ENCODE data around the gene UBB.

Gene UBB

DNA sequence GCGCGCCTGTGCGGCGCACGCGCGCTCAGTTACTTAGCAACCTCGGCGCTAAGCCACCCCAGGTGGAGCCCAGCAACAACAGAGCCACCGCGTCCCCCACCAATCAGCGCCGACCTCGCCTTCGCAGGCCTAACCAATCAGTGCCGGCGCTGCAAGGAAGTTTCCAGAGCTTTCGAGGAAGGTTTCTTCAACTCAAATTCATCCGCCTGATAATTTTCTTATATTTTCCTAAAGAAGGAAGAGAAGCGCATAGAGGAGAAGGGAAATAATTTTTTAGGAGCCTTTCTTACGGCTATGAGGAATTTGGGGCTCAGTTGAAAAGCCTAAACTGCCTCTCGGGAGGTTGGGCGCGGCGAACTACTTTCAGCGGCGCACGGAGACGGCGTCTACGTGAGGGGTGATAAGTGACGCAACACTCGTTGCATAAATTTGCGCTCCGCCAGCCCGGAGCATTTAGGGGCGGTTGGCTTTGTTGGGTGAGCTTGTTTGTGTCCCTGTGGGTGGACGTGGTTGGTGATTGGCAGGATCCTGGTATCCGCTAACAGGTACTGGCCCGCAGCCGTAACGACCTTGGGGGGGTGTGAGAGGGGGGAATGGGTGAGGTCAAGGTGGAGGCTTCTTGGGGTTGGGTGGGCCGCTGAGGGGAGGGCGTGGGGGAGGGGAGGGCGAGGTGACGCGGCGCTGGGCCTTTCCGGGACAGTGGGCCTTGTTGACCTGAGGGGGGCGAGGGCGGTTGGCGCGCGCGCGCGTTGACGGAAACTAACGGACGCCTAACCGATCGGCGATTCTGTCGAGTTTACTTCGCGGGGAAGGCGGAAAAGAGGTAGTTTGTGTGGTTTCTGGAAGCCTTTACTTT lies at the start of gene UBB:
Gene UBB, plus strand, starts transcription at position 452 of the 856 bp plus-strand sequence. CDS start 817 bp downstream, outside the sequence.
- peak; percentile 93 for DNase-seq

DNA sequence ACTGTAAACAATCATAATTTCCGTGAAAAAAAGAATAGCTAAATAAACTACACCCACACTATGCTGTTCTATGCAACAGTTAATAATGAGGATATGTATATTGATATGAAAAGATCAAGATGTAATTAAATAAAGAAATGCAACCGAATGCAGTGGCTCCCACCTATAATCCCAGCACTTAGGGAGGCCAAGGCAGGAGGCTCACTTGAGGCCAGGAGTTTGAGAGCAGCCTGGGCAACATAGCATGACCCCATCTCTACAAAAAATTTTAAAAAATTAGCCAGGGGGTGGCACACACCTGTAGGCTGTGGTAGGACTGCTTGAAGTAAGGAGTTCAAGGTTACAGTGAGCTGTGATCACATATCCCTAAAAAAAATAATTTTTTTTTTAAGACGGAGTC lies 42.5 kb upstream of the UBB start:
- DNase-seq = no peak

DNA sequence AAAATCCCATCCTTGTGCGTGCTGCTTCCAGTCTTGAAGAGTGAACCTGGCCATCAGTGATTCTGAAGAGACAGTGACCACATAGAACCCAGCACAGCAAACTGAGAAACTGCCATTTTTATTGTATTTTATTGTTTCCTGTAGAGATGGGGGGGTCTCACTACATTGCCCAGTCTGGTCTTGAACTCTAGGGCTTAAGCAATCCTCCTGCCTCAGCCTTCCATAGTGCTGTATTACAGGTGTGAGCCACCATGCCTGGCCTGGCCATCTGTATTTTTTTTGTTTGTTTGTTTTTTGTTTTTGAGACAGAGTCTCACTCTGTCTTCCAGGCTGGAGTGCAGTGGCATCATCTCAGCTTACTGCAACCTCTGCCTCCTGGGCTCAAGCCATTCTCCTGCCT lies 41.5 kb upstream of the UBB start:
- DNase-seq = no peak

DNA sequence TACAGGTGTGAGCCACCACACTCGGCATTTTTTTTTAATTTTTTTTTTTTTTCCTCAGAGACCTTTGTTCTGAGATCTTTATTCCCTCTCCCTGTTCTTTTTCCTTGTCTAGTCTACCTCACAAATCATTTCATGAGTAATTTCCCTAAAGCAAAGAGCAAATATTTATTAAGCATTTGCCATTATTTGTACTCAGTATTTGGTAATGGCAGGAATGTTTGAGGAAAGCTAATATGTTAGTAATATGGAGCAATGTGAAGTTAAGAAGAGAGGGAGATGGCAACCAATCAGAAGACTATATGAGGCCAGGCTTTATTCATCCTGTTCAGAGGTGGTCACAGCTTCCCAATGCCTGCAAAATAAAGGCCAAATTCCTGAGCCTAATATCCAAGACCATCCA lies 40.9 kb upstream of the UBB start:
- DNase-seq = no peak

DNA sequence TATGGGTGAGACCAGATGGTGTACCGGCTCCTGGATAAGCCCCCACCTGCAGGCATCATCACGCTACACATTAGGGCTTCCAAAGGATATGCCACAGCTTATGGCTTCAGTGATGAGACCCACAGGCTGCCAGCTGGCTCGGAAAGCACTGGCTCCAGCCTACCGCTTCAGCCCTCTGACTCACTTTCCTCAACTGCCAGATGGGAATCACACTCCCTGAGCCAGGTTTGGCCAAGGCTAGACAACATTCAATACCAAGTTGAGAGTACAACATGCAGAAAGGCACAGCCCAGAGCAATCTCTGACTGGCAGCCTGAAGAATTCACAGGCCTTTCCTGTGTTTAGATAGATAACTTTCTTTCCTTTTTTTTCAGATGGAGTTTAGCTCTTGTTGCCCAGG lies 37.9 kb upstream of the UBB start:
- DNase-seq = no peak

DNA sequence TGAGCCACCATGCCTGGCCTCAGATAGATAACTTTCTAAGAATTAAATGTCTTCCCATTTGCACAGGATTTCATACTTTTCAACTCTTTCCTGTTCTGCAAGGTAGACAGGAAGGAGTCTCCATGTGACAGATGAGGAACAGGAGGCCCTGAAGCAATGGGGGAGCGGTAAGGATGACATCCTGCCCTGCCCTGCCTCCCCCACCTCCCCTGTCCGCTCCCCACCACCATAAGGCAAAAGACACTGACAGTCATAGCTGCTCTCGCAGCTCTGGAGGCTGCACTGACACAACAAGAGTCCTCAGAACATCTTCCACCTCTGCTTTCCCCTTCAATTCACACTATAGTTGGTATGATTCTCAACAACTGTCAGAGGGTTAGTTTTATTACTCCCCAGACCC lies 37.3 kb upstream of the UBB start:
- DNase-seq = no peak

DNA sequence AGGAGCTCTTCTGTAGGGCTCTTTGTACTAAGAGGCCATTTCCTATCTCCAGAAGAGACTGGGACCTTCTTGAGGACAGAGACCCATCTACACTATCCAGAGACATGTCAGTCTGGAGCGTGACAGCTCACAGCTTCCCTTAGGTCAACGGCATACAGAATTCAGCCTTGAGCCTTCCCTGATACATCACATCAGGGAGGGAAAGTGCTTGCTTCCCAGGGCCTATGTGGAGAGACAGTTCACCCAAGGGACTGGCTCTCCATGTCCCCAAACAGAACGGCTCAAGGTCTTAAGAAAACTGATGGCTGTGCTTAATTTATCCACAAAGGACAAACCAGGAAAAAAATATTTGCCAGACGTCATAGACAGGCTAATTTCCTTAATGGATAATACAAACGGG lies 35.3 kb upstream of the UBB start:
- DNase-seq = no peak

DNA sequence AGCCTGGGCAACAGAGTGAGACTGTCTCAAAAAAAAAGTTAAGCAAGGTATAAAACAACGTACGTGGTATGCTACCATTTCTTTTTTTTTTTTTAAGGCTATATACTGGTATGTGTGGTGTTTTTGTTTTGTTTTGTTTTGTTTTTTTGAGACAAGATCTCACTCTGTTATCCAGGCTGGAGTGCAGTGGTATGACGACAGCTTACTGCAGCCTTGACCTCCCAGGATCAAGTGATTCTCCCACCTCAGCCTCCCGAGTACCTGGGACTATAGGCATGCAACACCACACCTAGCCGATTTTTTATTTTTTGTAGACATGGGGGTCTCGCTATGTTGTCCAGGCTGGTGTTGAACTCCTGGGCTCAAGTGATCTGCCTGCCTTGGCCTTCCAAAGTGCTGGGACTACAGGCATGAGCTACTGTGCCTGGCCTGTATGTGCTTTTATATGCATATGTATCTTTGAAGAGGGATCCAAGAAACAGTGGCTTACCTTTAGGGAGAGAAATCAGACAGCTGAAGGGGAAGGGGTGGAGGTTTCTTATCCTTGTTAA lies 34.1 kb upstream of the UBB start:
- DNase-seq = no peak

DNA sequence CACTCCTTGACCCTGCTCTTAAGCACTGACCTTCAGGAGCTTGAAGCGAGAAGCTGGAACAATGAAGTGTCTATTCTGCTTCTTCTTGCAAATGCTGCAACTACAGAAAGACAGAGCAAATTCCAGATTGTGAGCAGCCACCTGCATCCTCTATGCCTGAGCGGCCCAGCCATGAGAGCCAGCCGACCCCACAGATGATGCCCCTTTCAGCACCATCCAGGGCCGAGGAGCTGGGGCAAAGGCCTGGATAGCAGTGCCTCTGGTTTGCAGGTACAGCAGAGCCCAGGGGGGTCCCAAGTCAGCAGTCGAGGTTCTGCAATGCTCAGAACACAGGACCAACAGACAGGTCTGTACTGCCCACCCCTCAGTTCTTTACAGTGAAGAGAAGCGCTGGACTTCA lies 32.3 kb upstream of the UBB start:
- no peak for DNase-seq

DNA sequence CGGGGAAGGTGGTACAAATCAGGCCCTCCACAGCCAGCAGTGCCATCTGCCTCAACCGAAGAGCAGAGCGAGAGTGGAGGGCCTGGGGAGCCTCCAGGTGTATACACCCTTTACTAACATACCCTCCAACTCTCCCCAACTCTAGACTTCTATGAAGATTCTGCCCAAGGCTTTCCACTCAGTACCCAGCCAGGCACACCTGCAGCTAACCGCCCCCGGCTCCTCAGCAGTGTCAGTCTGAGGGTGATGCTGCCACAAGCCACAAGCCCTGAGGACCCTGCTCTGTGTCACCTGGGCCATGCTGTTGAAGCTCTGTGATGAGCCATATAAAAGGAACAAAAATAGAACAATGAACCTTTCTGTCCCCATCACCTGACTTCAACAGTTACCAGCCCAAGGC lies 31.5 kb upstream of the UBB start:
- no peak for DNase-seq

DNA sequence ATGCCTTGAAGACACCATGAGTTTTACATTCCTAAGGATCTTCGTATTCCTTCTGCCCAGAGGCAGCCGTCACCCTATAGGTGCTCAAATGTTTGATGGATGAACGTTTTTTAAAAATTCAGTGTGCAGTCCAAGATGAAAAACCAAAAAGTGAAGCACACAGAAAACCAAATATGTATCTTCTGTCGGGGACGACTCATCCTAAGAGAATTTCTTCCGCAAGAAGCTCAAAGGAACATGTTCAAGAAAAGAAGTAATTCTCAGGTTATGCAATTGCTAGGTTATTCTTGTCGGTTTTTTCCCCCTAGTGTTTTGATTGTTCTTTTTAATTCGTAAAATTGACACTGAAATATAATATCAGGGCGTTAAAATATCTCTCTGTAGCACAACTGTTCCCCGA lies 29.1 kb upstream of the UBB start:
- DNase-seq = no peak

DNA sequence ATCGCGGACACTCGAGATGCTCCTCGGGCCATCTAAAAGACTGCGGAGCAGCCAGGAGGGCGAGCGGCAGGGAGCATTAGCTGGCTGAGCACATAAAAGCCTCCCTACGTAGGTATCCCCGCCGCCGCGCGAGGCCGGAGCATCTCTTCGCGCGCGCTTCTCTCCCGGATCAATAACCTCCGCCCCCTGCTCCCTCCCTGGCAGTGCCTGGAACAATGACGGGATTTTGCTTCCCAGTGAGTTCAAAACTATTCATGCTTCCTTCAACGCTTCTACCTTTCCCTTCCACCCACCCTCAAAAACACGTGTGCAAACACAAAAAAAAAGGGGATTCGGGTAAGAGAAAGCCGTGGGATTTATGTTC lies 28.6 kb upstream of the UBB start:
- peak; percentile 7 for DNase-seq

DNA sequence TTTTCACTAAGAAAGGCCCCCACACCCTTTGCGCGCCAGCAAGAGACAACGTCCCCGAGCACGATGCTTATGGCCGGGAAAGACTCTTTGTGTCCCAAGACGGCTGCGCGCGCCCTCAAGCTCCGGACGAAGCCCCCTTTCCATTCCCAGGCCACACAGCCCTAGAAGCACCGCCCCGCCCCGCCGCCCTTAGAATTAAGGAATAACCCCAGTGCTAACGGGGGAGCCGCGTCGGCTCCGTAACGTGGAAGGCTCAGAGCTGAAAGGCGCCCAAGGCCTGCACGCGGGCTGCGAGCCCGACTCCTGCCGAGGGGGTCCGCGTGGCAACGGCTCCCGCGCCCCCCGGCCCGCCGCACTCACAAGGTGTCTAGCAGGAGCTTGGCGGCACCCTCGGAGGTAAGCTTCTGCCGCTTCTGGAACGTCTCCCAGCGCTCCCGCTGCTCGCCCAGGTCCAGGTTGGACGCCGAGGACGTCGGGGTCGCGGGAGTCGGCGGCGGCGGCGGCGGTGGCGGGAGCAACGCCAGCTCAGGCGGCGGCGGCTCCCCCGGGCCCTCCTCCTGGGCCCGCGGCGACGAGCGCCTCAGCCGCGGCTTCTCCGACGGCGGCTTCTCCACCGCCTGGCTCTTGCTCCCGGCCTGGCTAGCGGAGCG lies 28.1 kb upstream of the UBB start:
- peak; percentile 28 for DNase-seq

DNA sequence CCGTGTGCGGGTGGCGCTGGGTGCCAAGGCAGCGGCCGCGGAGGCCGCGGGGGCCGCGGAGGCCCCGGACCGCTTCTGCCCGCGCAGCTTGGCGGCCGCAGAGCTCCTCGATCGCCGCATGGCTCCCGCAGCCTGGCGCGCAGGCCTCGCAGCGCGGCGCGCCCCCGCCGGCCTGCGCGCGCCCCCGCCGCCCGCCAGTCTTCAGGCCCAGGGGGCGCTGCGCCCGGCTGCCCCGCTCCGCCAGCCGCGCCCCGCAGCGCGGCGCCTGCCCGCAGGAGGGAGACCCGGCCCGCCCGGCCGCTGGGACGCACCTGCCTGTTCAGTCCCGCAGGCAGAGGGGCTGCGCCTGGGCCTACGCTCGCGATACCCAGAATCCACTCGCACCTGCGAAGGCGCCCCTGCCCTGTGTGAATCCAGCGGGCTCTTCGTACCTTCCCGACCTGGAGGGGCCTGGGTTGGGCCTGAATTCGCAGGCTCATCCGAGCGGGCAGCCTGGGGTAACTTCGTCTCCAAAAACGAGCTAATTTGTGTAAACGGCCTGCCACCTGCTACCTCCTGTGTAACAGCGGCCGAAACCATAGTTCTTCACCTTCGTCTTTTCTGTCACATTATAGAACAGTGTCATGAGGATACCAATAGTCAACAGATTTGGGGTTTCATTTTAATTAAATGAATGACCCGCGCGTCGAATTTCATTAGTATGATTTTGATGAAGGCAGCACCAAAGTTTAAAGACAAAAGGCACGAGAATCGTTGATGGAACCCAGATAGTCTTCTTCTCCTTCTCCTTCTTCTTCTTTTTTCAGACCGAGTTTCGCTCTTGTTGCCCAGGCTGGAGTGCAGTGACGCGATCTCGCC lies 27.3 kb upstream of the UBB start, which contains the start of gene CENPV:
Gene CENPV, minus strand, starts transcription at position 153 of the 858 bp plus-strand sequence. Its CDS starts 33 bp downstream, at position 120.
- peak; percentile 17 for DNase-seq

DNA sequence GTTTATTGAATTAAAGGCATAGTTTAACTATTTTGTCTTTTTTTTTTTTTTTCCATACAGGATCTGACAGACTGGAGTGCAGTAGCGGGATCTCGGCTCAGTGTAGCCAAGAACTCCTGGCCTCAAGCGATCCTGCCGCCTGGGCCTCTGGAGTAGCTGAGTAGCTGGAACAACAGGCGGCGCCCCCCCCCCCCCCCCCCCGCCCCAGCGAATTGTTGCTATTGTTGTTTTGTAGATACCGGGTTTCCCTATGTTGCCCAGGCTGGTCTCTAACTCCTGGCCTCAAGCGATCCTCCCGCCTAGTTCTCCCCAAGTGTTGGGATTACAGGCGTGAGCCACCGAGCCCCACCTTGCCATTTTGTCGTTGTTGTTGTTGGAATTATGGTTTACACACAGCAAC lies 26.3 kb upstream of the UBB start:
- DNase-seq = no peak

DNA sequence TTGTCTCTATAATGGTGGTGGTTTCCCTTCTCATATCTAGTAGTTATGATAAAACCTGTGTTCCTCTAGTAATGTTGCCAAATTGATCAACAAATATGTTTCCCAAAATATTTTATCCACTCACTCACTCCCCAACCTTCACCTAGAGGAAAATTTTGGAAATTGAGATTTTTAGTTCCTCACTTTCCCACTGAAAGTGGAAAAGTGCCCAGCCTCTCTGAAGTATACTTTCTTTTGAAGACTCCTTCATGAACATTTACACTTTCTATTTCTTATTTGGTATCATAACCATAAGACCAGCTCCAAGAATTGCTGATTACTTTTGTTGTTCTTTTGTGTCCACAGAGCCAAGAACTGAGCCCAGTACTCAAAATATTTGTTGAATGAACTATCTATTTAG lies 22.5 kb upstream of the UBB start:
- DNase-seq = no peak

DNA sequence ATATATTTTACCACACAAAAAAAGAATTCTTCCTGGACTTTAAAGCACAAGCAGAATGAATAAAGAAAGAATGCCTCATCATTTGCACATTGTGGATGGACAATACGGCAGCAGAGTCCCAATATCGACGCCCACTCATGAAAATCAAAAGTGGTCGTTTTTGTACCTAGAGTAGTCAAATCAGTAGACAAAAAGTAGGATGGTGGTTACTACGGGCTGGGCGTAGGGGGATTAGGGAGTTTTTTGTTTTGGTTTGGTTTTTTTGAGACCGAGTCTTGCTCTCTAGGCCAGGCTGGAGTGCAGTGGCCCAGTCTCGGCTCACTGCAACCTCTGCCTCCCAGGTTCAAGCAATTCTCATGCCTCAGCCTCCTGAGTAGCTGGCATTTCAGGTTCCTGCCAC lies 19.0 kb upstream of the UBB start:
- no peak for DNase-seq

DNA sequence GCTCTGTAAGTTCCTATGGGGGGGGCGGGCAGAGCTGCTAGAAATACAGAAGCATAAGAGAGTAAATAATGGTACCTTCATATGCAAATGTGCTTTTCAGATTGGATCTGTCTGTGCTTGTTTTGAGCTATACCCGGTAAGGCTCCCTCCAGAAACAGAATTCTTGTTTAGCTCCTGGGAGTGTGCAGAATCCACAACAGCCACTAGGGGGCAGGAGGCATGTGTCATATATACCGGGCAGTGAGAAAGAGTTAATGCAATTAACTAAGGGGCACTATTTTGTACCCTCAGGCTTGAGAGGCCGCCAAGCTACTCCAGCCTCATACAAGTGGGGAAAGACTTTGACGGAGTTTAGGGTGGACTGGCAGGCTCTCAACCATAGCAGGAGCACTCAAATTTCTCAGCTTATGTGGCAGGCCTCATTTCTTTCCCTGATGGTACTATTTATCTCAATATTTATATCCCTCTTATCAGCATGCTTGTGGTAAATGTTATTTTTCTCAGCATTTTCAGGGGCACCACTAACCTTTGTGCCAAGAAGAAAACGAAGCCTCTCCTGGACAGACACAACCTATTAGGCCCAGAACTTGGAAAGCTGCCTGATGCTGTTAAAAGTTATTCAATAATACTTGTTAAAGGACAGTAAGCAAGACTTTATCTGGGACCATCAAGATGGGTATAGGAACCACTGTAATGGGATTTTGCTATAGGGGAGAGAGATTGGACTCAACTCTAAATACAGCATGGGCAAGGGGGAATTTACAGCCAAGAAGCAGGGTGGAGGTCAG lies 16.9 kb upstream of the UBB start:
- peak; percentile 86 for DNase-seq

DNA sequence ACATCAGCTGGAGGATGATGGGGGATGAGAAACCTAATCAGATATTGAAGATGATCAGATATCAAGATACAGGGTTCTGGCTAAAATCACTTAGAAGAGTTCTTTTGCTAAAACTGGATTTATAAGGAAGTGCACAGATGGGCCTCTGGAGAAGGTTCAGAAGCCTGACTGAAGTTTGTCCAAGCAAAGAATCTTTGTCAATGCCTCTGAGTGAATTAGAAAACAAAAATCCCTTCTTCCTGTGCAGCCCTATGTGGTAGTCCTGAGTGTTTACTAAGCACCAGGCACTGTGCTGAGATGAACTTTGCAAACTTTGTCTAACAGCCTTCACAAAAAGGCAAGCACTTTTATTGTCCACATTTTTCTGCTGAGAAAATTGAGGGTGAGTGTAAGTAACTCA lies 16.3 kb upstream of the UBB start:
- DNase-seq = no peak

DNA sequence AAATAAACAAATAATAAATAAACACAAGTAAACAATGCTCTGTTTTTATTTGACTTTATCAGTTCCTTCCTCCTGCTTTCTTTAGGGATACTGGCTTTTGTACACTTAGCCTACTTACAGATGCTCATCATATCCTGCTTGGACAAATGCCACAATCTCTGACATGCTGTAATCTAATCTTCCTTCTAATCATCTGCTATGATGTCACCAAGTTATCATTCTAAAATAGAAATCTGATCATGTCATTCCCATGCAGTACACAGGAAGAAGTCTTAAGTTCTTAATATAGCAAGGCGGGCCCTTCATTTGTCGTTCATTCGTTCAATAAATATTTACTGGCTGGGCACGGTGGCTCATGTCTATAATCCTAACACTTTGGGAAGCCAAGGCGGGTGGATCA lies 9.1 kb upstream of the UBB start:
- DNase-seq = no peak

DNA sequence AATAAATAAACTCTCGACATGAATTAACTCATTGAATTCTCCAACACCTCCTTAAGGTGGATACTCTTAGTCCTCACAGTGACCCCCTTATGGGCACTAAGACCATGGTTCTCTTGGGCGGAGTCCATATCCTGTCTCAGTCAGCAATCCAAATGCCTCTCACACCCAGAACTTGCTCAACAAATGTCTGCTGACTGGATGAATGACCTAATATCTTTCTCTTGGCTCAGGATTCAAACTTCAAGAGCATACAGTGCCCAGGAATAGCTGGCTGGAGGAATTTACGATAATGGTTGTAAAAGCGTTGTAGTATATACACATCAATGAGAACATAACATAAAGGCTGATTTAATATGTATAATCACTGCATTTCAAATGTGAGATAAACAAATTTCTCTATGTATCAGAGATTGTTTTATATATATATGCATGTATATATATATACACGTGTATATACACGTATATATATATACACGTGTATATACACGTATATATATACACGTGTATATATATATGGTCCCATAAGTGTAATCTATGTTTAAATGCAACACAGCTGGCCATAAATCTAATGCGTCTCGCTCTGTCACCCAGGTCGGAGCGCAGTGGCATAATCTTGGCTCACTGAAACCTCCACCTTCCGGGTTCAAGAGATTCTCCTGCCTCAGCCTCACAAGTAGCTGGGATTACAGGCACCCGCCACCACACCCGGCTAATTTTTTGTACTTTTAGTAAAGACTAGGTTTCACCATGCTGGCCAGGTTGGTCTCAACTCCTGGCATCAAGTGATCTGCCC lies 6.5 kb upstream of the UBB start:
- no peak for DNase-seq

DNA sequence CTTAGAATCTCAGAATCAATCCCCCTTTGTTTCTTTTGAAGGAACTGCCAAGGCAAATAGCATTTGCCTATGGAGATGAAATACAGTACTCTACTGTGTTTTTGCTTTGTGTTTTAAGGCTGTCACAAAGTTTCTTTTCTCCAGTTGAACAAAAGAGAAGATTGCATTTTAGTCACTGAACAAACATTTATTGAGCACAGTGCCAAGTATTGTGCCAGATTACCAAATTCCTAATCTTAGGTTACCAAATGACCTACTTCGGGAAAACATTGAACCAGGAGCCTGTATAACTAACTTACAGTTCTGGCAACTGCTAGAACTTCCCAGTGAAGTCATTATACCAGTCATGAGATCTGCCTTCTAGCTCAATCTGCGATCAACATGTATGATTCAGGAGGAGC lies 3.0 kb upstream of the UBB start:
- DNase-seq = peak; percentile 64

Data from midbrain (tissue), 1 donor.